ENCODE data around the gene CCDC32. TPM values are rescaled to one million over a fixed set of nuclear protein-coding genes. Genes with fewer than 3 reads are reported as not detected.
A peak's percentile ranks its signal among the peaks of the same experiment; 100 is the strongest.

CCDC32 gene
- total RNA-seq, 2 experiments from 2014 or later: 20.9 to 21.3 TPM

- no peak for TF ChIP-seq CTCF (IDR thresholded peaks at IDR 0.05)
- no peaks in the 10 kb centered on the region for H3K27me3 ChIP-seq (ENCODE audit: control insufficient read depth in 1 of 2, insufficient read depth in 2 of 2, low read length in 2 of 2)
- peaks cover 20% of the 10 kb centered on the region for H3K36me3 ChIP-seq (ENCODE audit: insufficient read depth, low read length)
- Mint-ChIP-seq H3K4me3 (no peak overlapping the region), H3K4me1 (ENCODE audit: low read depth) (peaks cover 17% of the 10 kb centered on the region), H3K27ac (no peak overlapping the region), H3K27me3 (no peaks in the 10 kb centered on the region), H3K9me3 (no peaks in the 10 kb centered on the region), H3K36me3 (ENCODE audit: low read depth) (peaks cover 50% of the 10 kb centered on the region)
- POLR2A ChIA-PET: interaction anchor here (0.7 kb wide), 1 partner anchor 10 kb away, joined by 3 read pairs; the partner anchor contains the start of gene CCDC32
- no peak overlapping the region for H3K4me3 ChIP-seq (ENCODE audit: low read length)
- DNase-seq (no peak), ATAC-seq (ENCODE audit: poor library complexity) (no peak)
- no peak overlapping the region for H3K27ac ChIP-seq (ENCODE audit: low read depth in 1 of 2, low read length in 2 of 2)
- CTCF ChIA-PET: no interaction called here
- no peaks in the 10 kb centered on the region for H3K9me3 ChIP-seq (ENCODE audit: control insufficient read depth in 1 of 2, insufficient read depth in 1 of 2, low read length in 2 of 2)
- intact Hi-C loops (cut with DNase I, micrococcal nuclease): no loop called here
- H3K4me1 ChIP-seq (ENCODE audit: insufficient read depth, low read length): peaks cover 18% of the 10 kb centered on the region
These were observed 10.3 kb upstream of the CCDC32 start for GRCh38 chr15:40575113-40575512.

- Mint-ChIP-seq H3K9me3 (no peaks in the 10 kb centered on the region), H3K27me3 (no peaks in the 10 kb centered on the region), H3K36me3 (ENCODE audit: low read depth) (peaks cover 40% of the 10 kb centered on the region), H3K4me3 (peak within 1 kb of the TSS; percentile 95), H3K27ac (peak within 1 kb of the TSS; percentile 96), H3K4me1 (ENCODE audit: low read depth) (peaks cover 33% of the 10 kb centered on the region)
- Histone ChIP-seq H3K9me3 (ENCODE audit: control insufficient read depth in 1 of 2, insufficient read depth in 1 of 2, low read length in 2 of 2) (no peaks in the 10 kb centered on the region), H3K4me1 (ENCODE audit: insufficient read depth, low read length) (peaks cover 39% of the 10 kb centered on the region), H3K27me3 (ENCODE audit: control insufficient read depth in 1 of 2, insufficient read depth in 2 of 2, low read length in 2 of 2) (no peaks in the 10 kb centered on the region), H3K27ac (ENCODE audit: low read depth in 1 of 2, low read length in 2 of 2) (peak within 1 kb of the TSS; percentile 92 to 96), H3K4me3 (ENCODE audit: low read length) (peak within 1 kb of the TSS; percentile 83), H3K36me3 (ENCODE audit: insufficient read depth, low read length) (peaks cover 19% of the 10 kb centered on the region)
- intact Hi-C loops (cut with DNase I, micrococcal nuclease): loop anchor here (1.0 to 10.0 kb wide), 6 partner anchors 21 to 975 kb away; partner anchors contain the start of genes FSIP1 (in 1 of the 2), RAD51 (in 1 of the 2), RPAP1 (in 1 of the 2) and RTF1 (in 1 of the 2)
- ChIA-PET POLR2A (interaction anchor here (0.7 to 2.2 kb wide), 12 partner anchors 8 to 662 kb away, joined by 3 to 21 read pairs (median 5); partner anchors contain the start of genes BAHD1, CHP1, GCHFR and INO80), CTCF (interaction anchor here (2.2 kb wide), 1 partner anchor 20 kb away, joined by 11 read pairs; no protein-coding TSS in a partner anchor)
- peak; percentile 62 for ATAC-seq (ENCODE audit: poor library complexity)
- peak; percentile 76 to 95 (median 88) for DNase-seq
- no peak for TF ChIP-seq CTCF (IDR thresholded peaks at IDR 0.05)
These were observed 4.5 kb upstream of the CCDC32 start, which contains the start of gene RPUSD2 for GRCh38 chr15:40569129-40569953. RPUSD2 (plus strand) TSS chr15:40569299; CDS start chr15:40569338, 39 bp downstream.

- H3K27me3 Mint-ChIP-seq: no peaks in the 10 kb centered on the region
- CTCF ChIA-PET: interaction anchor here (0.8 to 1.7 kb wide), 3 partner anchors 23 to 327 kb away, joined by 3 to 4 read pairs (median 4); partner anchors contain the start of gene VPS18
- no peaks in the 10 kb centered on the region for H3K9me3 Mint-ChIP-seq
- H3K27me3 ChIP-seq (ENCODE audit: control insufficient read depth in 1 of 2, insufficient read depth in 2 of 2, low read length in 2 of 2): no peaks in the 10 kb centered on the region
- H3K27ac ChIP-seq (ENCODE audit: low read depth in 1 of 2, low read length in 2 of 2): no peak overlapping the region
- no peaks in the 10 kb centered on the region for H3K9me3 ChIP-seq (ENCODE audit: control insufficient read depth in 1 of 2, insufficient read depth in 1 of 2, low read length in 2 of 2)
- POLR2A ChIA-PET: interaction anchor here (0.5 kb wide), 1 partner anchor 227 kb away, joined by 3 read pairs; no protein-coding TSS in a partner anchor
- peaks cover 55% of the 10 kb centered on the region for H3K4me1 ChIP-seq (ENCODE audit: insufficient read depth, low read length)
- H3K27ac Mint-ChIP-seq: no peak overlapping the region
- TF ChIP-seq CTCF (IDR thresholded peaks at IDR 0.05): no peak
- H3K36me3 ChIP-seq (ENCODE audit: insufficient read depth, low read length): peaks cover 8% of the 10 kb centered on the region
- no peak for ATAC-seq (ENCODE audit: poor library complexity)
- peak in 1 of 14 experiments; percentile 18 for DNase-seq
- H3K4me3 ChIP-seq (ENCODE audit: low read length): no peak overlapping the region
- peak overlapping the region; percentile 48 for H3K4me3 Mint-ChIP-seq
- H3K36me3 Mint-ChIP-seq (ENCODE audit: low read depth): peaks cover 29% of the 10 kb centered on the region
- peaks cover 39% of the 10 kb centered on the region for H3K4me1 Mint-ChIP-seq (ENCODE audit: low read depth)
- intact Hi-C loops (cut with DNase I, micrococcal nuclease): loop anchor here (2.0 to 10.0 kb wide), 6 partner anchors 115 to 978 kb away; partner anchors contain the start of genes BAHD1 (in 1 of the 2), FSIP1 (in 1 of the 2), RAD51 (in 1 of the 2) and RPAP1 (in 1 of the 2)
These were observed 2.3 kb upstream of the CCDC32 start for GRCh38 chr15:40567111-40567510.

All from CD4-positive, alpha-beta T cell (primary cell).